Lung (tissue), 12 donors: ENCODE results near the gene TMEM242. TPM values are rescaled to one million over a fixed set of nuclear protein-coding genes. Genes with fewer than 3 reads are reported as not detected.

Experiments used
- ATAC-seq: fragments of 200-7000 bp; cut with Tn5 transposase; one replicate; pipeline ENCODE4 v1.9.1; 2020; ENCODE audit warnings: moderate number of reproducible peaks; ENCODE audit not compliant: insufficient read depth, low FRiP score
- DNase-seq, 3 donors: peaks; one replicate each; pipeline ENCODE4 v3.0.0-alpha.2; 2013 to 2017
- H3K27ac ChIP-seq, 2 donors: one replicate each; pipeline ENCODE4 v1.5.1; 2013; ENCODE audit warnings: mild to moderate bottlenecking in 2 of 2, moderate library complexity in 2 of 2, control low read depth in 1 of 2, inconsistent platforms in 1 of 2, low read depth in 1 of 2, low read length in 1 of 2
- H3K27me3 ChIP-seq, 3 donors: one replicate each; pipeline ENCODE4 v1.5.1; 2013; ENCODE audit warnings: low read length in 2 of 3; ENCODE audit not compliant: control insufficient read depth in 3 of 3, insufficient read depth in 3 of 3
- H3K36me3 ChIP-seq, 4 donors: one replicate each; pipeline ENCODE4 v1.5.1; 2013; ENCODE audit warnings: low read length in 4 of 4, mild to moderate bottlenecking in 1 of 4, moderate library complexity in 1 of 4; ENCODE audit not compliant: control insufficient read depth in 4 of 4, insufficient read depth in 4 of 4
- H3K4me1 ChIP-seq, 5 donors: one replicate each; pipeline ENCODE4 v1.5.1; 2013; ENCODE audit warnings: low read length in 5 of 5, mild to moderate bottlenecking in 2 of 5, moderate library complexity in 1 of 5; ENCODE audit not compliant: control insufficient read depth in 5 of 5, insufficient read depth in 5 of 5
- H3K4me3 ChIP-seq: one replicate; pipeline ENCODE4 v1.5.1; 2013; ENCODE audit warnings: mild to moderate bottlenecking, control low read depth, moderate library complexity
- H3K9ac ChIP-seq, 2 donors: one replicate each; pipeline ENCODE4 v1.5.1; 2013; ENCODE audit warnings: low read length in 2 of 2, control low read depth in 1 of 2; ENCODE audit not compliant: insufficient read depth in 1 of 2
- H3K9me3 ChIP-seq, 4 donors: one replicate each; pipeline ENCODE4 v1.5.1; 2013; ENCODE audit warnings: low read length in 3 of 4, mild to moderate bottlenecking in 1 of 4, moderate library complexity in 1 of 4; ENCODE audit not compliant: control insufficient read depth in 4 of 4, insufficient read depth in 3 of 4
- WGBS, 2 donors: extraction: QIAGEN DNeasy Blood & Tissue Kit; methylation state at CpG; one replicate each; pipeline ENCODE4 v1.1.7; 2013; 5-methylcytosine and 5-hydroxymethylcytosine counted together
- polyA plus RNA-seq, 2 donors: library from polyadenylated mRNA; stranded (reverse); fragments of 200-250 nt; gene quantifications; one replicate each; pipeline ENCODE4 v1.2.1, GENCODE V29; 2013
- total RNA-seq, 2 donors: library from RNA; depleted of rRNA in 1 of 2; stranded (reverse); fragments of >200 nt in 1 of 2; gene quantifications; one replicate each; pipeline ENCODE4 v1.2.1, GENCODE V29; 2014 to 2021
- TF ChIP-seq, protein P1 (sequence below): IDR thresholded peaks from 2 replicates; pipeline ENCODE4 v1.5.1; 2012; ENCODE audit warnings: mild to moderate bottlenecking; ENCODE audit errors: control extremely low read depth, extremely low read depth
- donor health status: control.
- donor health status: control.
- donor health status: Bipolar disorder and iron deficiency.
- donor health status: healthy.
- donor health status: DM: yes; HTN: yes; CAD: no.

TMEM242 gene
- total and polyA plus RNA-seq, 4 donors, result 4.4 to 11.5 (median 8.3) TPM

GRCh38 chr6:157284738-157285421 lies 38.4 kb downstream of the TMEM242 start:
- peaks cover 0 to 2% (median 0%) of the 10 kb centered on the region in 5 donors for H3K4me1 ChIP-seq
- peaks cover 0 to 3% (median 1%) of the 10 kb centered on the region in 4 donors for H3K36me3 ChIP-seq
- no peak overlapping the region for H3K27ac ChIP-seq
- H3K27me3 ChIP-seq, result no peaks in the 10 kb centered on the region
- ATAC-seq, result no peak
- no peak for DNase-seq
- TF ChIP-seq, protein P1, sequence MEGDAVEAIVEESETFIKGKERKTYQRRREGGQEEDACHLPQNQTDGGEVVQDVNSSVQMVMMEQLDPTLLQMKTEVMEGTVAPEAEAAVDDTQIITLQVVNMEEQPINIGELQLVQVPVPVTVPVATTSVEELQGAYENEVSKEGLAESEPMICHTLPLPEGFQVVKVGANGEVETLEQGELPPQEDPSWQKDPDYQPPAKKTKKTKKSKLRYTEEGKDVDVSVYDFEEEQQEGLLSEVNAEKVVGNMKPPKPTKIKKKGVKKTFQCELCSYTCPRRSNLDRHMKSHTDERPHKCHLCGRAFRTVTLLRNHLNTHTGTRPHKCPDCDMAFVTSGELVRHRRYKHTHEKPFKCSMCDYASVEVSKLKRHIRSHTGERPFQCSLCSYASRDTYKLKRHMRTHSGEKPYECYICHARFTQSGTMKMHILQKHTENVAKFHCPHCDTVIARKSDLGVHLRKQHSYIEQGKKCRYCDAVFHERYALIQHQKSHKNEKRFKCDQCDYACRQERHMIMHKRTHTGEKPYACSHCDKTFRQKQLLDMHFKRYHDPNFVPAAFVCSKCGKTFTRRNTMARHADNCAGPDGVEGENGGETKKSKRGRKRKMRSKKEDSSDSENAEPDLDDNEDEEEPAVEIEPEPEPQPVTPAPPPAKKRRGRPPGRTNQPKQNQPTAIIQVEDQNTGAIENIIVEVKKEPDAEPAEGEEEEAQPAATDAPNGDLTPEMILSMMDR, result no peak
- H3K4me3 ChIP-seq, result no peak overlapping the region
- H3K9ac ChIP-seq, result no peak overlapping the region
- H3K9me3 ChIP-seq, result peaks cover 0 to 4% (median 0%) of the 10 kb centered on the region in 4 donors
- 76 to 80% methylated on average over 14 of the region's 14 CpGs for WGBS, 2 donors

DNA sequence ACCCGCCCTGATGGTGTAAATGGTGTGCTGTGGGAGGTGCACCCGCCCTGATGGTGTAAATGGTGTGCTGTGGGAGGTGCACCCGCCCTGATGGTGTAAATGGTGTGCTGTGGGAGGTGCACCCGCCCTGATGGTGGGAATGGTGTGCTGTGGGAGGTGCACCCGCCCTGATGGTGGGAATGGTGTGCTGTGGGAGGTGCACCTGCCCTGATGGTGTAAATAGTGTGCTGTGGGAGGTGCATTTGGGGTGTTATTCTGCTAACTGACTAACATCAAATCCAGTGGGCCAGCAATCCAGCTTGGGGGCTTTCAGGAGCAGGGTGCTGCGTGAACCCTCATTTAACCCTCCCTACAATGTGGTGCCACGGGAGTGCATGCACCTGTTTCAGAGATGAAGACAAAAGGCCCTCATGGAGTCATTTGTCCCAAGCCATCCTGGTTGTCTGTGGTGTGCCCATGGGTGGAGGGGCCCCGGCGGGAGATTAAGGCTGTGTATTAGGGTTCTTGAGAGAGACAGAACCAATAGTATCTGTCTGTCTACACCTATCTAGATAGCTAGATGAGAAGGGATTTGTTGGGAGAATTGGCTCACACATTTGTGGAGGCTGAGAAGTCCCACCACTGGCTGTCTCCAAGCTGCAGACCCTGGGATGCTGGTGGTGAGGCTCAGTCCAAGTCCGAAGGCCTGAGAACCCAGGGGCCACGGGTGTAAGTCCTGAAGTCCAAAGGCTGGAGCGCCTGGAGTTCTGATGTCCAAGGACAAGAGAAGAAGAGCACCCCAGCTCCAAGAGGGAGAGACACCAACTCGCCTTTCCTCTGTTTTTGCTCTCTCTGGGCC lies 39.2 kb downstream of the TMEM242 start:
- TF ChIP-seq, protein P1, result no peak
- Histone ChIP-seq H3K4me3 (no peak overlapping the region), H3K27me3 (no peaks in the 10 kb centered on the region), H3K4me1 (peaks cover 0 to 2% (median 0%) of the 10 kb centered on the region in 5 donors), H3K27ac (no peak overlapping the region), H3K36me3 (no peaks in the 10 kb centered on the region), H3K9ac (no peak overlapping the region), H3K9me3 (peaks cover 0 to 4% (median 0%) of the 10 kb centered on the region in 4 donors)
- DNase-seq (no peak), ATAC-seq (no peak)
- 93 to 94% methylated on average over 11 of the region's 13 CpGs for WGBS, 2 donors

GRCh38 chr6:157283330-157283898 lies 39.9 kb downstream of the TMEM242 start:
- Histone ChIP-seq H3K9ac (no peak overlapping the region), H3K27me3 (no peaks in the 10 kb centered on the region), H3K36me3 (no peaks in the 10 kb centered on the region), H3K4me1 (peaks cover 0 to 2% (median 0%) of the 10 kb centered on the region in 5 donors), H3K4me3 (no peak overlapping the region), H3K27ac (no peak overlapping the region), H3K9me3 (peaks cover 0 to 4% (median 0%) of the 10 kb centered on the region in 4 donors)
- ATAC-seq (no peak), DNase-seq (no peak)
- TF ChIP-seq, protein P1, result no peak
- 75 to 80% methylated on average over 7 of the region's 8 CpGs for WGBS, 2 donors
